ENCODE data around the gene CDKN2D. TPM values are rescaled to one million over a fixed set of nuclear protein-coding genes. Genes with fewer than 3 reads are reported as not detected.

CDKN2D gene
- total and polyA plus RNA-seq, 10 of the 15 experiments (the other 5 are each of a cell fraction or from before 2014, with no cell fraction given) = 0.53 to 17.2 (median 6.7) TPM

DNA sequence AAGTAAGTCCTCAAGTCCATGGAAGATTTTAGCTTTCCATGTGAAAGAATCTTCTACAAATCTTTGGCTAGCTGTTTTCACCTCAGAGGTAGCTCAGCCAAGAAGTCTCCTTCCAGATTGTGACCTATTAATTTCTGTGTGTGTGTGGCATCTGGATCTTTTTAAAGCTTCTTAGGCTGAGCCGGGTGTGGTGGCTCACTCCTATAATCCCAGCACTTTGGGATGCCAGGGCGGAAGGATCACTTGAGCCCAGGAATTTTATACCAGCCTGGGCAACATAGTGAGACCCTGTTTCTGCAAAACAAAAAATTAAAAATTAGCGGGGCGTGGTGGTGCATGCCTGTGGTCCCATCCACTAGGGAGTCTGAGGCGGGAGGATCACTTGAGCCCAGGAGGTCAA lies 43.1 kb upstream of the CDKN2D start (continued):
- TF ChIP-seq ZBTB40 (IDR thresholded peaks at IDR 0.05; ENCODE audit: borderline replicate concordance) (no peak), MYB (IDR thresholded peaks at IDR 0.05; ENCODE audit: borderline replicate concordance, low read depth, low read length) (no peak), NFIC (IDR thresholded peaks at IDR 0.05; ENCODE audit: low read depth, low read length) (no peak)

GRCh38 chr19:10604460-10604980 lies 35.7 kb upstream of the CDKN2D start:
- Histone ChIP-seq H4K20me1 (ENCODE audit: control insufficient read depth, insufficient read depth) (no peaks in the 10 kb centered on the region), H3K36me3 (ENCODE audit: control insufficient read depth in 2 of 2, insufficient read depth in 2 of 2, low read length in 1 of 2) (no peaks in the 10 kb centered on the region), H3K4me3 (peak overlapping the region; percentile 98), H3K27ac (ENCODE audit: control insufficient read depth, insufficient read depth) (peak overlapping the region; percentile 98), H3K79me2 (ENCODE audit: control insufficient read depth, insufficient read depth, low read length) (peaks cover 38% of the 10 kb centered on the region), H3K27me3 (replicated peaks in 1 of 2; ENCODE audit: control insufficient read depth in 2 of 2, insufficient read depth in 2 of 2, low read length in 1 of 2) (no peaks in the 10 kb centered on the region), H3K9me3 (replicated peaks; ENCODE audit: control insufficient read depth, insufficient read depth, low read length) (no peaks in the 10 kb centered on the region), H3K4me1 (ENCODE audit: control insufficient read depth, insufficient read depth, low read length) (peaks cover 20% of the 10 kb centered on the region), H2AFZ (ENCODE audit: control insufficient read depth, low read depth, low read length) (peak overlapping the region; percentile 57), H3K4me2 (ENCODE audit: control insufficient read depth, insufficient read depth) (peak overlapping the region; percentile 92), H3K9ac (ENCODE audit: control insufficient read depth, insufficient read depth, low read length) (peak overlapping the region; percentile 96)
- RAD21 ChIA-PET (ENCODE audit: unreplicated experiment) = interaction anchor here (1.0 to 4.8 kb wide), 12 partner anchors 10 to 201 kb away, joined by 3 to 50 read pairs (median 6); partner anchors contain the start of gene QTRT1
- CTCF ChIA-PET = interaction anchor here (0.5 to 4.7 kb wide), 11 partner anchors 10 to 346 kb away, joined by 3 to 57 read pairs (median 3); no protein-coding TSS in a partner anchor
- peak; percentile 63 for ATAC-seq
- intact Hi-C loops (cut with micrococcal nuclease; ENCODE audit: unreplicated experiment) (loop anchor here (5.0 kb wide), 1 partner anchor 38 kb away; no protein-coding TSS in a partner anchor), in situ Hi-C loops (cut with MboI) (no loop called here)
- peak; percentile 52 for DNase-seq (ENCODE audit: low read depth, low spot score)
- SMC1A ChIA-PET (ENCODE audit: uncharacterized antibody, unreplicated experiment) = interaction anchor here (0.8 to 3.8 kb wide), 13 partner anchors 9 to 166 kb away, joined by 3 to 34 read pairs (median 5); no protein-coding TSS in a partner anchor
- no TSS peak for BruUV-seq (replicated peaks)
- peak; percentile 44 for FAIRE-seq
- POLR2A ChIA-PET = interaction anchor here (0.7 to 5.5 kb wide), 17 partner anchors 9 to 366 kb away, joined by 3 to 43 read pairs (median 4); partner anchors contain the start of gene KRI1
- 0% methylated on average over 9 of the region's 9 CpGs for WGBS (ENCODE audit: insufficient coverage, insufficient replicate concordance, low lambda C conversion rate, missing lambda C conversion rate)
- TF ChIP-seq, protein P1, sequence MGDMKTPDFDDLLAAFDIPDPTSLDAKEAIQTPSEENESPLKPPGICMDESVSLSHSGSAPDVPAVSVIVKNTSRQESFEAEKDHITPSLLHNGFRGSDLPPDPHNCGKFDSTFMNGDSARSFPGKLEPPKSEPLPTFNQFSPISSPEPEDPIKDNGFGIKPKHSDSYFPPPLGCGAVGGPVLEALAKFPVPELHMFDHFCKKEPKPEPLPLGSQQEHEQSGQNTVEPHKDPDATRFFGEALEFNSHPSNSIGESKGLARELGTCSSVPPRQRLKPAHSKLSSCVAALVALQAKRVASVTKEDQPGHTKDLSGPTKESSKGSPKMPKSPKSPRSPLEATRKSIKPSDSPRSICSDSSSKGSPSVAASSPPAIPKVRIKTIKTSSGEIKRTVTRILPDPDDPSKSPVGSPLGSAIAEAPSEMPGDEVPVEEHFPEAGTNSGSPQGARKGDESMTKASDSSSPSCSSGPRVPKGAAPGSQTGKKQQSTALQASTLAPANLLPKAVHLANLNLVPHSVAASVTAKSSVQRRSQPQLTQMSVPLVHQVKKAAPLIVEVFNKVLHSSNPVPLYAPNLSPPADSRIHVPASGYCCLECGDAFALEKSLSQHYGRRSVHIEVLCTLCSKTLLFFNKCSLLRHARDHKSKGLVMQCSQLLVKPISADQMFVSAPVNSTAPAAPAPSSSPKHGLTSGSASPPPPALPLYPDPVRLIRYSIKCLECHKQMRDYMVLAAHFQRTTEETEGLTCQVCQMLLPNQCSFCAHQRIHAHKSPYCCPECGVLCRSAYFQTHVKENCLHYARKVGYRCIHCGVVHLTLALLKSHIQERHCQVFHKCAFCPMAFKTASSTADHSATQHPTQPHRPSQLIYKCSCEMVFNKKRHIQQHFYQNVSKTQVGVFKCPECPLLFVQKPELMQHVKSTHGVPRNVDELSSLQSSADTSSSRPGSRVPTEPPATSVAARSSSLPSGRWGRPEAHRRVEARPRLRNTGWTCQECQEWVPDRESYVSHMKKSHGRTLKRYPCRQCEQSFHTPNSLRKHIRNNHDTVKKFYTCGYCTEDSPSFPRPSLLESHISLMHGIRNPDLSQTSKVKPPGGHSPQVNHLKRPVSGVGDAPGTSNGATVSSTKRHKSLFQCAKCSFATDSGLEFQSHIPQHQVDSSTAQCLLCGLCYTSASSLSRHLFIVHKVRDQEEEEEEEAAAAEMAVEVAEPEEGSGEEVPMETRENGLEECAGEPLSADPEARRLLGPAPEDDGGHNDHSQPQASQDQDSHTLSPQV (IDR thresholded peaks at IDR 0.05) = no peak
- TF ChIP-seq ZBTB40 (IDR thresholded peaks at IDR 0.05; ENCODE audit: borderline replicate concordance) (no peak), BMI1 (IDR thresholded peaks at IDR 0.05; ENCODE audit: borderline replicate concordance) (no peak), ZNF217 (IDR thresholded peaks at IDR 0.05) (no peak), TCF7 (IDR thresholded peaks at IDR 0.05; ENCODE audit: borderline replicate concordance) (no peak), NR2C2 (IDR thresholded peaks at IDR 0.05; ENCODE audit: borderline replicate concordance, control insufficient read depth, insufficient read length, low read depth) (no peak)

All from GM12878 (cell line).